Esophagus squamous epithelium (tissue), 4 donors: ENCODE results near the gene ASCL2.

Source experiments
- CTCF ChIP-seq, 6 experiments: fragments of 450-650 bp in 4 of 6; fragments of 200-600 bp in 2 of 6; sonication (generic) in 2 of 6; IDR thresholded peaks; one replicate each; pipeline ENCODE4 v1.5.1; 2016 to 2019; ENCODE audit warnings: antibody characterized with exemption in 6 of 6, mild to moderate bottlenecking in 4 of 6, moderate library complexity in 4 of 6
- POLR2A ChIP-seq, 4 donors: fragments of 450-650 bp; IDR thresholded peaks; one replicate each; pipeline ENCODE4 v1.6.1; 2017; ENCODE audit warnings: antibody characterized with exemption in 4 of 4, mild to moderate bottlenecking in 4 of 4, moderate library complexity in 3 of 4

- TF ChIP-seq CTCF (IDR thresholded peaks at IDR 0.05) (no peak), POLR2A (IDR thresholded peaks at IDR 0.05) (no peak)
Observed at GRCh38 chr11:2293984-2294925, 23.9 kb upstream of the ASCL2 start.
